ENCODE data around the gene PFDN1. TPM values are rescaled to one million over a fixed set of nuclear protein-coding genes. Genes with fewer than 3 reads are reported as not detected.

PFDN1 gene
- total and polyA plus RNA-seq, 2 experiments from 2014 or later: 84.1 to 98.0 TPM

GRCh38 chr5:140245926-140246325, 57.0 kb downstream of the PFDN1 start:
- H4K20me1 ChIP-seq (ENCODE audit: insufficient read depth, poor library complexity, severe bottlenecking): peaks cover 13% of the 10 kb centered on the region
- no peak overlapping the region for H3K4me3 ChIP-seq
- H3K4me1 ChIP-seq (ENCODE audit: insufficient read depth): peaks cover 18% of the 10 kb centered on the region
- no peak overlapping the region for H3K4me2 ChIP-seq
- WGBS (ENCODE audit: low lambda C conversion rate, missing lambda C conversion rate): 86% methylated on average over 7 of the region's 7 CpGs
- TF ChIP-seq, protein P1, sequence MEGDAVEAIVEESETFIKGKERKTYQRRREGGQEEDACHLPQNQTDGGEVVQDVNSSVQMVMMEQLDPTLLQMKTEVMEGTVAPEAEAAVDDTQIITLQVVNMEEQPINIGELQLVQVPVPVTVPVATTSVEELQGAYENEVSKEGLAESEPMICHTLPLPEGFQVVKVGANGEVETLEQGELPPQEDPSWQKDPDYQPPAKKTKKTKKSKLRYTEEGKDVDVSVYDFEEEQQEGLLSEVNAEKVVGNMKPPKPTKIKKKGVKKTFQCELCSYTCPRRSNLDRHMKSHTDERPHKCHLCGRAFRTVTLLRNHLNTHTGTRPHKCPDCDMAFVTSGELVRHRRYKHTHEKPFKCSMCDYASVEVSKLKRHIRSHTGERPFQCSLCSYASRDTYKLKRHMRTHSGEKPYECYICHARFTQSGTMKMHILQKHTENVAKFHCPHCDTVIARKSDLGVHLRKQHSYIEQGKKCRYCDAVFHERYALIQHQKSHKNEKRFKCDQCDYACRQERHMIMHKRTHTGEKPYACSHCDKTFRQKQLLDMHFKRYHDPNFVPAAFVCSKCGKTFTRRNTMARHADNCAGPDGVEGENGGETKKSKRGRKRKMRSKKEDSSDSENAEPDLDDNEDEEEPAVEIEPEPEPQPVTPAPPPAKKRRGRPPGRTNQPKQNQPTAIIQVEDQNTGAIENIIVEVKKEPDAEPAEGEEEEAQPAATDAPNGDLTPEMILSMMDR (IDR thresholded peaks at IDR 0.05; ENCODE audit: poor library complexity): no peak
- TF ChIP-seq EZH2phosphoT487 (IDR thresholded peaks at IDR 0.05; ENCODE audit: low read depth, severe bottlenecking, unreplicated experiment): no peak
- no peak for TF ChIP-seq EZH2 (IDR thresholded peaks at IDR 0.05; ENCODE audit: borderline replicate concordance)
- H3K79me2 ChIP-seq: peaks cover 27% of the 10 kb centered on the region
- no peak for DNase-seq (ENCODE audit: low spot score)
- H3K36me3 ChIP-seq (replicated peaks; ENCODE audit: insufficient read depth, low read depth): no peaks in the 10 kb centered on the region
- H3K9me3 ChIP-seq (ENCODE audit: low read depth): no peaks in the 10 kb centered on the region
- H2AFZ ChIP-seq: no peak overlapping the region
- no peaks in the 10 kb centered on the region for H3K27me3 ChIP-seq
- no peaks in the 10 kb centered on the region for H3K9me2 ChIP-seq (replicated peaks; ENCODE audit: insufficient read depth)
- H3K27ac ChIP-seq: peak overlapping the region; percentile 68

GRCh38 chr5:140245341-140245740, 57.6 kb downstream of the PFDN1 start:
- H3K4me3 ChIP-seq: no peak overlapping the region
- H3K9me3 ChIP-seq (ENCODE audit: low read depth): no peaks in the 10 kb centered on the region
- H3K79me2 ChIP-seq: peaks cover 21% of the 10 kb centered on the region
- 78% methylated on average over 5 of the region's 5 CpGs for WGBS (ENCODE audit: low lambda C conversion rate, missing lambda C conversion rate)
- H3K4me2 ChIP-seq: no peak overlapping the region
- H4K20me1 ChIP-seq (ENCODE audit: insufficient read depth, poor library complexity, severe bottlenecking): peaks cover 13% of the 10 kb centered on the region
- H3K9me2 ChIP-seq (replicated peaks; ENCODE audit: insufficient read depth): no peaks in the 10 kb centered on the region
- DNase-seq (ENCODE audit: low spot score): no peak
- no peak overlapping the region for H2AFZ ChIP-seq
- no peak for TF ChIP-seq EZH2 (IDR thresholded peaks at IDR 0.05; ENCODE audit: borderline replicate concordance)
- no peak for TF ChIP-seq EZH2phosphoT487 (IDR thresholded peaks at IDR 0.05; ENCODE audit: low read depth, severe bottlenecking, unreplicated experiment)
- TF ChIP-seq, protein P1 (IDR thresholded peaks at IDR 0.05; ENCODE audit: poor library complexity): no peak
- peak overlapping the region; percentile 68 for H3K27ac ChIP-seq
- no peaks in the 10 kb centered on the region for H3K36me3 ChIP-seq (replicated peaks; ENCODE audit: insufficient read depth, low read depth)
- no peaks in the 10 kb centered on the region for H3K27me3 ChIP-seq
- peaks cover 22% of the 10 kb centered on the region for H3K4me1 ChIP-seq (ENCODE audit: insufficient read depth)

DNA sequence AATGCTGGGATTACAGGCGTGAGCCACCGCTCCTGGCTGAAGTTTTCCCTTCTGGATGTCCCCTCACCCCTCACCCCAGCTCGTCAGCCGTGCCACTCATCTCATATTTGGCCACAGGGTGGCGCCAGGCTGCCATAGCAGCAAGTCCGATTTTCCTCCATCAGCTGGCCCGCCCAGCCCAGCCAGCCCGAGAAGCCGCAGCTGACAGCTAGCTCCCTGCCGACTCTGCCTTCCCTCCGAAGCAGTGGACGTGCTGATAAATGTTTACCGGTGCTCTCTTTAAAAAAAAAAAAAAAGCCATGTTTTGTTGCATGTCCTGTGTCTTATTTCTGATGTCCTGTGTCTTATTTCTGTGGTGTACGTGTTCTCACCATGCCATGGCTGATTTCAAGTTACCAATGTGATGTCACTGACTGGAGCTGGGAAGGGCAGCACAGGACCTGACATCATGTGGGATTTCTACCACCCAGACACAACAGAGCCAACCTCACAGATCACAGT, 58.3 kb downstream of the PFDN1 start:
- H3K9me3 ChIP-seq (ENCODE audit: low read depth): no peaks in the 10 kb centered on the region
- no peak for TF ChIP-seq EZH2 (IDR thresholded peaks at IDR 0.05; ENCODE audit: borderline replicate concordance)
- TF ChIP-seq, protein P1 (IDR thresholded peaks at IDR 0.05; ENCODE audit: poor library complexity): peak; percentile 93
- DNase-seq (ENCODE audit: low spot score): peak; percentile 95
- H3K4me2 ChIP-seq: no peak overlapping the region
- H3K9me2 ChIP-seq (replicated peaks; ENCODE audit: insufficient read depth): no peaks in the 10 kb centered on the region
- H3K4me3 ChIP-seq: no peak overlapping the region
- peaks cover 19% of the 10 kb centered on the region for H3K79me2 ChIP-seq
- no peaks in the 10 kb centered on the region for H3K36me3 ChIP-seq (replicated peaks; ENCODE audit: insufficient read depth, low read depth)
- no peak overlapping the region for H2AFZ ChIP-seq
- H3K27me3 ChIP-seq: no peaks in the 10 kb centered on the region
- no peak overlapping the region for H3K27ac ChIP-seq
- H3K4me1 ChIP-seq (ENCODE audit: insufficient read depth): peaks cover 27% of the 10 kb centered on the region
- 25% methylated on average over 14 of the region's 14 CpGs for WGBS (ENCODE audit: low lambda C conversion rate, missing lambda C conversion rate)
- H4K20me1 ChIP-seq (ENCODE audit: insufficient read depth, poor library complexity, severe bottlenecking): peaks cover 13% of the 10 kb centered on the region

Data from hepatocyte (in vitro differentiated cells).